Measurements from ENCODE around the gene TRPM4.

The TRPM4 gene

DNA sequence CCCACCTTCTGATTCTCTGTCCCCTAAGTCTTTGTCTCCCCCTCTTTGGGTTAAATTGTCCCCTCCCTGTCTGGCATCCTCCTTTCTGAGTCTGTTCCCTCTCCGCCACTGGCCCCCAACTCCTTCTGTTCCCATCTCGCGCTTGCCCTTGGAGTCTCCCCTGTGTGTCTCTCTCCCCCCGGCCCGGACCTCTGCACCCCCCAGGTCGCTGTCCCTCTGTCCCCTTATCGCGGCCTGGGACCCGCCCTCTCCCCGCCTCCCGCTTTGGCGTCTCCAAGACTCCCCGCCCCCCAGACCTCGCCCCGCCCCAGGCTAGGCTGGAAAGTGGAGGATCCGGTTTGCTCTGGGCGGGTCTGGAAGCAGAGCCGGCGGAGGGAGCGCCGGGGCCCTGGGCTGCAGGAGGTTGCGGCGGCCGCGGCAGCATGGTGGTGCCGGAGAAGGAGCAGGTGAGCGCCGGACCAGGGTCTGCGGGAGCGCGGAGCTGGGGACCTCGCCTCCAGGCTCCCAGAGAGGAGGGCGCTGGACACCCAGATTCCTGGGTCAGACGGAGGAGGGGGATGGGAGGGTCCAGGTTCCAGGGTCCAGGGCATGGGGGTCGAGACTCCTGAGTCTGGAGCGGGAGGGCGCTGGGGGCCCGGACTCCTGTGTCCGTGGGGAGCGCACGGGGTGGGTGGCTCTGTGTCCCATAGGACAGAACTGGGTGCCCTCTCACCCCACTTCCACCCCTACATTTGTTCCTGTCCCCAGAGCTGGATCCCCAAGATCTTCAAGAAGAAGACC is at the start of gene TRPM4:
Gene TRPM4, plus strand, starts transcription at position 348 of the 780 bp plus-strand sequence. Its CDS starts 75 bp downstream, at position 423.
- no peak for TF ChIP-seq ZFX (IDR thresholded peaks at IDR 0.05; ENCODE audit: borderline replicate concordance)
- TF ChIP-seq, protein P1, sequence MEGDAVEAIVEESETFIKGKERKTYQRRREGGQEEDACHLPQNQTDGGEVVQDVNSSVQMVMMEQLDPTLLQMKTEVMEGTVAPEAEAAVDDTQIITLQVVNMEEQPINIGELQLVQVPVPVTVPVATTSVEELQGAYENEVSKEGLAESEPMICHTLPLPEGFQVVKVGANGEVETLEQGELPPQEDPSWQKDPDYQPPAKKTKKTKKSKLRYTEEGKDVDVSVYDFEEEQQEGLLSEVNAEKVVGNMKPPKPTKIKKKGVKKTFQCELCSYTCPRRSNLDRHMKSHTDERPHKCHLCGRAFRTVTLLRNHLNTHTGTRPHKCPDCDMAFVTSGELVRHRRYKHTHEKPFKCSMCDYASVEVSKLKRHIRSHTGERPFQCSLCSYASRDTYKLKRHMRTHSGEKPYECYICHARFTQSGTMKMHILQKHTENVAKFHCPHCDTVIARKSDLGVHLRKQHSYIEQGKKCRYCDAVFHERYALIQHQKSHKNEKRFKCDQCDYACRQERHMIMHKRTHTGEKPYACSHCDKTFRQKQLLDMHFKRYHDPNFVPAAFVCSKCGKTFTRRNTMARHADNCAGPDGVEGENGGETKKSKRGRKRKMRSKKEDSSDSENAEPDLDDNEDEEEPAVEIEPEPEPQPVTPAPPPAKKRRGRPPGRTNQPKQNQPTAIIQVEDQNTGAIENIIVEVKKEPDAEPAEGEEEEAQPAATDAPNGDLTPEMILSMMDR (IDR thresholded peaks at IDR 0.05), result no peak
- H3K27ac ChIP-seq, result peak within 1 kb of the TSS; percentile 86

- peak overlapping the region; percentile 99 for H3K27ac ChIP-seq
- TF ChIP-seq ZFX (IDR thresholded peaks at IDR 0.05; ENCODE audit: borderline replicate concordance), result no peak
- TF ChIP-seq, protein P1 (IDR thresholded peaks at IDR 0.05), result no peak
Measured at GRCh38 chr19:49109051-49109450, 48.5 kb upstream of the TRPM4 start.

DNA sequence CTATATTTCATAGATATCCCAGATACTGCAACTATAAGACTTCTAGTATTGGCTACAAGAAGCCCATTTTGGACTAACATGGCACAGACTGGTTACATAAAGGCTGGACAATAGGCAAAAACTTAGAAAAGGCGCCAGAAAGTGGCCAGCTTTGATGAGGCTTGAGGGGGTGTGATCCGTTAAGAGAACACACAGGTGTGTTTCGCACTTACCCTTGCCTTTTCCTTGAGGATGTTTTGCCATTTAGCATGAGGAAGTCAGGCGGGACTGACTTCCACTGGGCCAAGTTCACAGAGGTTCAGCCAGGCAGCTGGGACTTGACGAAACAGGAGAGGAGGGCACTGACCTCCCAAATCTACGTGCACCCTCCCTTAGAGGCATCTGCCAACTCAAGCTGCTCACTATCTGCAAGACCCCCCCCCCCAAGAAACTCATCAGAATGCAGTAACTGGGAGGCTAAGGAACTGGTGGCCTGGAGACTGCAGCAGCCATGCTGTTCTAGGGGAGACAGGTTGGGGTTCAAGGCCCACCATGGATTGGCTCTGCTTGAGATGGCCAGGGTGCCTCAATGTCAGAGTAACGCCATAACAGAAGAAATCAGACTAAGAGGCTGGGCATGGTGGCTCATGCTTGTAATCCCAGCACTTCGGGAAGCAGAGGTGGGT is 47.9 kb upstream of the TRPM4 start:
- TF ChIP-seq ZFX (IDR thresholded peaks at IDR 0.05; ENCODE audit: borderline replicate concordance), result no peak
- TF ChIP-seq, protein P1 (IDR thresholded peaks at IDR 0.05), result no peak
- peak overlapping the region; percentile 99 for H3K27ac ChIP-seq

GRCh38 chr19:49110567-49110966 is 47.0 kb upstream of the TRPM4 start:
- no peak for TF ChIP-seq ZFX (IDR thresholded peaks at IDR 0.05; ENCODE audit: borderline replicate concordance)
- TF ChIP-seq, protein P1 (IDR thresholded peaks at IDR 0.05), result peak; percentile 18
- H3K27ac ChIP-seq, result peak overlapping the region; percentile 99

DNA sequence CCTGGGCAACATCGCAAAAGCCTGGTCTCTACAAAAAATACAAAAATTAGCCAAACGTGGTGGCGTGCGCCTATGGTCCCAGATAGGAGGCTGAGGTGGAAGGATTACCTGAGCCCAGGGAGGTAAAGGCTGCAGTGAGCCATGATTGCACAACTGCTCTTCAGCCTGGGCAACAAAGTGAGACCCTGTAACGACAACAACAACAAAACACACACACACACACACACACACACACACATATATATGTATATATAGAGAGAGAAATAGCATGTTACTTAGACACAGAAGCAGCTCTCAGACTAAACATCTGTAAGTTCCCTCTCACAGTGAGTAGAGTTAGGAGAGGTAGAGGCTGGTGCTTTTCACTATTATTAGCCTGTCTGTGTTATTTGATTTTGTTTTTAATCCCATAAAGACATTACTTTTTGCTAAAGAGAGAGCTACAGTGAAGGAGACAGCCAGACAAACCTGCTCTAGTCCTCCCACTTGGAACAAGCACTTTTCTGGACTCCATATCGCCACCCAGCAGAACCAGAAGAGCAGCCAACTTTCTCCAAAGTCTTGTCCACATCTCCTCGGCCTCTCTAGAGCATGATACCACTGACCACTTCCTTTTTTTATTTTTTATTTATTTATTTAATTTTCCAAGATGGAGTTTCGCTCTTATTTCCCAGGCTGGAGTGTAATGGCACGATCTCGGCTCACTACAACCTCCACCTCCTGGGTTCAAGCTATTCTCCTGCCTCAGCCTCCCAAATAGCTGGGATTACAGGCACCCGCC is 46.2 kb upstream of the TRPM4 start:
- TF ChIP-seq, protein P1 (IDR thresholded peaks at IDR 0.05), result no peak; the same call in 1 of the 2 replicates
- no peak for TF ChIP-seq ZFX (IDR thresholded peaks at IDR 0.05; ENCODE audit: borderline replicate concordance)
- H3K27ac ChIP-seq, result peak overlapping the region; percentile 99

GRCh38 chr19:49113762-49114629 is 43.6 kb upstream of the TRPM4 start, which contains the start of gene LIN7B:
TSS of gene LIN7B (plus strand) at chr19:49114370. CDS start at chr19:49114405, 35 bp downstream.
- H3K27ac ChIP-seq, result peak within 1 kb of the TSS; percentile 99
- no peak for TF ChIP-seq ZFX (IDR thresholded peaks at IDR 0.05; ENCODE audit: borderline replicate concordance)
- TF ChIP-seq, protein P1 (IDR thresholded peaks at IDR 0.05), result peak; percentile 85

Measured in 22Rv1 (cell line).